ENCODE measurements around the gene RARG. TPM values are rescaled to one million over a fixed set of nuclear protein-coding genes. Genes with fewer than 3 reads are reported as not detected.

Gene RARG
- polyA plus RNA-seq, 1 donor (not counting 4 experiments of a cell fraction or from before 2014, with no cell fraction given), result 26.4 TPM

- dilution Hi-C loops (cut with MboI; ENCODE audit: extremely low pct_ligation_motif_present, low sequenced_read_pairs), result no loop called here
- Histone ChIP-seq H3K27me3 (ENCODE audit: control insufficient read depth, extremely low read depth, insufficient read depth, low read length) (no peaks in the 10 kb centered on the region), H3K9me1 (ENCODE audit: control insufficient read depth, extremely low read depth, insufficient read depth, low read length) (no peaks in the 10 kb centered on the region), H3K4me3 (ENCODE audit: control insufficient read depth in 2 of 3, extremely low read depth in 1 of 3, insufficient read depth in 2 of 3, low read depth in 1 of 3, low read length in 3 of 3) (no peak overlapping the region), H3K27ac (ENCODE audit: control insufficient read depth, insufficient read depth, low read length) (no peak overlapping the region), H2AFZ (ENCODE audit: control insufficient read depth, low read length) (no peak overlapping the region), H3K9me3 (ENCODE audit: control insufficient read depth, low read depth, low read length) (no peaks in the 10 kb centered on the region), H3K9ac (ENCODE audit: control insufficient read depth, extremely low read depth, insufficient read depth, low read length) (no peak overlapping the region), H3K36me3 (ENCODE audit: control insufficient read depth in 2 of 2, extremely low read depth in 1 of 2, insufficient read depth in 2 of 2, low read length in 2 of 2) (peaks cover 0 to 20% of the 10 kb centered on the region in 2 experiments), H4K20me1 (ENCODE audit: control insufficient read depth, extremely low read depth, insufficient read depth, low read length) (no peaks in the 10 kb centered on the region), H3K4me2 (ENCODE audit: control insufficient read depth, extremely low read depth, insufficient read depth, low read depth, low read length) (no peak overlapping the region), H3K4me1 (ENCODE audit: control insufficient read depth, extremely low read depth, insufficient read depth, low read length) (no peaks in the 10 kb centered on the region), H3K79me2 (ENCODE audit: control insufficient read depth, insufficient read depth, low read length) (no peaks in the 10 kb centered on the region)
- TF ChIP-seq CTCF (optimal IDR thresholded peaks at IDR 0.05 in 1 of 3, IDR thresholded peaks at IDR 0.05 in 1 of 3, conservative IDR thresholded peaks at IDR 0.05 in 1 of 3; ENCODE audit: extremely low read depth in 1 of 3, insufficient read depth in 2 of 3, low read length in 3 of 3), result no peak
- TF ChIP-seq EZH2 (IDR thresholded peaks at IDR 0.05; ENCODE audit: low read length), result no peak
- DNase-seq (ENCODE audit: low read depth, low spot score) (no peak), FAIRE-seq (no peak)
These were observed 44.5 kb upstream of the RARG start for GRCh38 chr12:53276511-53276910.

- Histone ChIP-seq H3K4me2 (ENCODE audit: control insufficient read depth, extremely low read depth, insufficient read depth, low read depth, low read length) (no peak overlapping the region), H3K9ac (ENCODE audit: control insufficient read depth, extremely low read depth, insufficient read depth, low read length) (no peak overlapping the region), H3K9me3 (ENCODE audit: control insufficient read depth, low read depth, low read length) (no peaks in the 10 kb centered on the region), H3K27me3 (ENCODE audit: control insufficient read depth, extremely low read depth, insufficient read depth, low read length) (no peaks in the 10 kb centered on the region), H4K20me1 (ENCODE audit: control insufficient read depth, extremely low read depth, insufficient read depth, low read length) (no peaks in the 10 kb centered on the region), H3K4me3 (ENCODE audit: control insufficient read depth in 2 of 3, extremely low read depth in 1 of 3, insufficient read depth in 2 of 3, low read depth in 1 of 3, low read length in 3 of 3) (no peak overlapping the region), H3K36me3 (ENCODE audit: control insufficient read depth in 2 of 2, extremely low read depth in 1 of 2, insufficient read depth in 2 of 2, low read length in 2 of 2) (peaks cover 0 to 24% of the 10 kb centered on the region in 2 experiments), H3K4me1 (ENCODE audit: control insufficient read depth, extremely low read depth, insufficient read depth, low read length) (no peaks in the 10 kb centered on the region), H3K27ac (ENCODE audit: control insufficient read depth, insufficient read depth, low read length) (no peak overlapping the region), H3K79me2 (ENCODE audit: control insufficient read depth, insufficient read depth, low read length) (peaks cover 11% of the 10 kb centered on the region), H3K9me1 (ENCODE audit: control insufficient read depth, extremely low read depth, insufficient read depth, low read length) (no peaks in the 10 kb centered on the region), H2AFZ (ENCODE audit: control insufficient read depth, low read length) (no peak overlapping the region)
- FAIRE-seq (no peak), DNase-seq (ENCODE audit: low read depth, low spot score) (no peak)
- no peak for TF ChIP-seq EZH2 (IDR thresholded peaks at IDR 0.05; ENCODE audit: low read length)
- no peak for TF ChIP-seq CTCF (optimal IDR thresholded peaks at IDR 0.05 in 1 of 3, IDR thresholded peaks at IDR 0.05 in 1 of 3, conservative IDR thresholded peaks at IDR 0.05 in 1 of 3; ENCODE audit: extremely low read depth in 1 of 3, insufficient read depth in 2 of 3, low read length in 3 of 3)
- dilution Hi-C loops (cut with MboI; ENCODE audit: extremely low pct_ligation_motif_present, low sequenced_read_pairs), result no loop called here
These were observed 42.4 kb upstream of the RARG start for GRCh38 chr12:53274445-53274844.
